GM21825 (cell line): Measurements from ENCODE around the gene DNAJC25.

Experiments used
- ATAC-seq: cut with Tn5 transposase; IDR thresholded peaks from one replicate; pipeline ENCODE4 v1.9.1; 2021; ENCODE audit warnings: mild to moderate bottlenecking, moderate library complexity; ENCODE audit not compliant: unreplicated experiment

The DNAJC25 gene

DNA sequence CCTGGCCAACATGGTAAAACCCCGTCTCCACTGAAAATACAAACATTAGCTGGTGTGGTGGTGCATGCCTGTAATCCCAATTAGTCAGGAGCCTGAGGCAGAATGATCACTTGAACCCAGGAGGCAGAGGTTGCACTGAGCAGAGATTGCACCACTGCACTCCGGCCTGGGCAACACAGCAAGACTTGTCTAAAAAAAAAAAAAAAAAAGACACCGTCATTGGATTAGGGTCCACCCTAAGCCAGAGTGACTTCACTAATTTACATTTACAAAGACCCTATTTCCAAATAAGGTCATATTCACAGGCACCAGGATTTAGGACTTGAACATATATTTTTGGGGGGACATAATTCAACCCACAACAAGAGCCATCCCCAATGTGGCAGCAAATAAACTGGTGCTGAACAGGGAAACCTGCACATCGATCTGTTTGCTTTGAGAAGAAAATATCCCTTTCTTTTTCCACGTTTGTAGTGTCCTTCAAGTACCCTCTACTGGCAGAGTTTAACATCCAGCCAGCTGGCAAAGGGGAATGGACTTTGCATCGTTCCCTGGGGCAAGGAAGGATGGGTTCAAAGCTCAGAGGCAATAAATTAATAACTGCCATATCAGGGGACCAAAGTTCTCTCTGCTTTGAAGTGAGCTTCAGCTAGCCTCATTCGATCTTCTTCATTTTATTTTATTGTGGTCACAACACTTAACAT, 3.7 kb upstream of the DNAJC25 start:
- no peak for ATAC-seq

DNA sequence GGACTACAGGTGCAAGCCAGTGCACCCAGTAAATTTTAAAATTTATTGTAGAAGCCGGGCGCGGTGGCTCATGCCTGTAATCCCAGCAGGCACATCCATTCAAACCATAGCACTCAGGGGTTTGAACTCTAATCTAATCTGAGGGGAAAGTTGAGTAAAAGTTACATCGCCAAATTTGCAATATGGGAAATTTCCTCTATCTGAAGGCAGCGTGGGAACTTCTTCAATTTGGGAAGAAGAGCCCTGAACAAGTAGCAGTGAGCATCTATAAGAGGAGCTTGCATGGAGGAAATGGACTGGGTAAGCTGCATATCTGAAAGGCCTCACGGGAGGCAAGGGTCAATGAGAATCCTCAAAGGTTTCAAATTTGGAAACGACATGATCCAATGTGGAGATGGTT, 2.7 kb upstream of the DNAJC25 start:
- no peak for ATAC-seq

DNA sequence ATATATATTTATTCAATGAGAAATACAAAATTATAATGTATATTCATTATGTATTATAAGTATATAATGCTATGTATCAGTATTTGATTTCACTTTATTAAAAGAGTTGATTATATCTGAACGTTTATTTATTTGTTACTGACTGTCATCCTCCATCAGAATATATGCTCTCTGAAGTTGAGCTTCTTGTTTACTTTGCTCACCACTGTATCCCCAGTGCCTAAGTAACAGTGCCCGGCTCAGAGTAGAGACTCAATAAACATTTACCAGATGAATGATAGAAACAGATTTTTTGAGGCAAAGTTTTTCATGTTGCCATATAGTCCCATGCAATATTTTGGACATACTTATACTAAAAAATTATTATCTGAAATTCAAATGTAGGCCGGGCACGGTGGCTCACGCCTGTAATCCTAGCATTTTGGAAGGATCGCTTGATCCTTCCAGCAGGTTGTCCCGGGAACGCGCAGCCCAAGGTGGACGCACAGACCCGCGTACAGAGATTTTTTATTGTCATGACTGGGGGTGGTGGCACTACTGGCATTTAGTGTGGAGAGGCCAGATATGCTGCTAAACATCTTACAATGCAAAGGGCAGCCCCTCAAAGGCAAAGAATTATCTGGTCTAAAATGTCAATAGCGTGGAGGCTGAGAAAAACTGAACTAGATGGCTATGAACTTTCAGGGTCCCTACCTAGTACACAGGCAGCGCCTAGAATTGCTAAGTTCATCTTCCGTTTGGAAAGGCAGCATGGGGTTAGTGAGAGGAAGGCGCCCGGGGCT, 761 bp upstream of the DNAJC25 start:
- ATAC-seq = peak; percentile 21

DNA sequence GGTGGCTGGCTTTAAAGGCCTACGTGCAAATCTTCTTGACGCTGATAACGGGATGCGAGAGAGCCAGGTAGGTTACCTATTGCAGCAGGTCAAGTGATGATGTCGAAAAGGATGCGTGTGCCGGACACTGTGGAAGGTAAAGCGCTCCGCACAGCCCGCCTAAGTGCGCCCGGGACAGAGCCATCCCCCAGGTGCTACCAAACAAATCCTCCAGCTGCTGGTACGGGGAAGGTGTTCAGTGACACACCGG, 245 bp upstream of the DNAJC25 start:
- no peak for ATAC-seq

DNA sequence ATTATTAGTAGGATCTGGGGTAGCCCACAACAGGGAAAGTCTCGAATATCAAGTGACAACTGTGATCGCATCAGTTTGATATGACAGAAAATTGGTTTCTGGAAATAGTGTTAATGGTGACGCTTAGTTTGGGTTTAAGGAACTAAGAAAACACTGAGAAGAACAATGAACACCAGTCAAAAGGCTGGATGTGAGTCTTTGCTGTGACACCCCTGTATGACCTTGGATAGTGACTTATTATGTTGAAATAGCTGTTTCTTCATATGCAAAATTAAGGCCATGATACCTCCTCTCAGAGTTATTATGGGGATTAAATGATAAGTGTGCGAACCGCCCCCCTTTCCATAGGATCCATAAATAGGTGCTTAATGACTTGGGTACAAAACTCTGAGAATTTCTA, 926 bp downstream of the DNAJC25 start:
- no peak for ATAC-seq

DNA sequence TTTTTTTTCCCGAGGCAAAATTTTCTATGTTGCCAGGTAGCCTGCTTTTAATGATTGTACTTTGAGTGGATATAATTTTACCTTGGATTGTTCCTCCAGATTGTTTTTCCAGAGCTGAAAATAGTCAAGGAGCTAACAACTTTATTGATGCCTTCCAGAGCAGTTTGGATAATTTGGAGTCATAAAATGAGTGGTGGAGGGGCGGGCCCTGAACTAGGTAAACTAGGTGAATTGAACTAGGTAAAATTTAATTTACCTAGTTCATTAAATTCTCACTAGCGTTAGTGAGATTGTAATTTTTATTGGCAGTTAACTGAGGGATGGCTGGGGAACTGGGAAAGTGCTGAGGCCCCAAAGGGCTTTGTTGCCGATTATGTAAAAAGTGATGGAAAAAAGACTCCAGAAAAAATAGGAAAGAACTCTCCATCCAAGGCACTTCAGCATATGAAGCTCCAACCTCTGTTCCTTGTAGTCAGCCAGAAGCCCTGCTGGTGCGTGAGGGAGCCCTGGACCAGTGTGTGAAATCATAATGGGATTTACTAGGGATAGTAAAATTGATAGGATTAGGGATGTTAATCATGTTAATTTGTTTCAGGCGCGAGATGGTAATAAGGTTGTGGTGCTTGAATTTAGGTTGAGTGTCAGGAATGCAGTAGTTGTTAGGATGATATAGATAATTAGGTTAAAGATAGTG, 1.7 kb downstream of the DNAJC25 start:
- no peak for ATAC-seq

DNA sequence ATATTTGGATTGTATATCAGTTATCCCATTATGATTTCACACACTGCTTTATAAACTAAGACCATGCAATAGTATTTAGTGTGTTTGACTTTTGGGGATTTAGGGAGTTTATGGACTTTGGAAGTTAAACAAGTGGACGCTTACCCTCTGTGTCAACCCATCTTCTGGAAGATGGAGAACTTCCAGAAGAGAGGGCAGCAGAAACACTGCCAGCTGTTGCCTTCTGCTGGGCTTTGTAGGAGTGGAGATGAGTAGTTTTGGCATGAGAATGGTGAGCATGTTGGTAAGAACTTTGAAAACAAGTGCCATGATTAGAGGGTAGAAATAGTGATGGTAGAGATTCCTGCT, 2.2 kb downstream of the DNAJC25 start:
- ATAC-seq = no peak

DNA sequence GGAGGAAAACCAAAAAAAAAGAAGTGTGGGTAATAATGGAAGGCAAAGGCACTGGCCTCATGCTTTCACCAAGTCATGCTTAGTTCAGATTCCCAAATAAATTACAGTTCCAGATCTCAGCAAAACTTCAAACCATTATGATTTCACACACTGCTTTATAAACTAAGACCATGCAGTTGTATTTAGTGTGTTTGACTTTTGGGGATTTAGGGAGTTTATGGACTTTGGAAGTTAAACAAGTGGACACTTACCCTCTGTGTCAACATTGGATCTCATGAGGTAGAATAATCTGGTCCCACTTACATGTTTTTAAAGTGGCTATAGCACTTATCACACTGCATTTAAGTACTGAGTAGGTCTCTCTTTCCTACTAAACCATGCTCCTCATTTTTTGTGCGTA, 3.7 kb downstream of the DNAJC25 start:
- ATAC-seq = no peak

DNA sequence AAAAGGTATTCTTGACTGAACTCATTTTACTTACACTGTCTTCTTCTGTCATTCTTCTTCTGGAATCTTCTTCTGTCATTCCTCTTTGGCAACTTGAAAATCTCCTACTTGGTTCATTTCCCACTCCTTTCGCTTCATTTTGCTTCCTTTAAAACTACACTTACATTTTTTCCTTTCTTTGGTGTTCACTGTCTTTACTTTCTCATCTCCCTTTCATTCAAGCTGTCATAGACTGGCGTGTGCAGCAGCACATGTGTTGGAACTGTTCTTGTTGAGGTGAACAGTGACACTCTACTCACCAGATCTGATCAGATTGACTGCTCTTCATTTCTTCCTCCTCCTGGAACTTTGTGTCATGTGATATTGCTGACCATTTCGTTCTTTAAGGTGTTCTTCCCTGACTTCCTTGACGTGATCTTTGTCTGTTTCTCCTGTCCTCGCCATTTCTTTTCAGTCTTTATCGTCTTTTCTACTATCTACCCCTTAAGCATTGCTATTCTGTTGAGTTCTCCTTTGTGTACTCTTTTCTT, 6.4 kb downstream of the DNAJC25 start:
- no peak for ATAC-seq

DNA sequence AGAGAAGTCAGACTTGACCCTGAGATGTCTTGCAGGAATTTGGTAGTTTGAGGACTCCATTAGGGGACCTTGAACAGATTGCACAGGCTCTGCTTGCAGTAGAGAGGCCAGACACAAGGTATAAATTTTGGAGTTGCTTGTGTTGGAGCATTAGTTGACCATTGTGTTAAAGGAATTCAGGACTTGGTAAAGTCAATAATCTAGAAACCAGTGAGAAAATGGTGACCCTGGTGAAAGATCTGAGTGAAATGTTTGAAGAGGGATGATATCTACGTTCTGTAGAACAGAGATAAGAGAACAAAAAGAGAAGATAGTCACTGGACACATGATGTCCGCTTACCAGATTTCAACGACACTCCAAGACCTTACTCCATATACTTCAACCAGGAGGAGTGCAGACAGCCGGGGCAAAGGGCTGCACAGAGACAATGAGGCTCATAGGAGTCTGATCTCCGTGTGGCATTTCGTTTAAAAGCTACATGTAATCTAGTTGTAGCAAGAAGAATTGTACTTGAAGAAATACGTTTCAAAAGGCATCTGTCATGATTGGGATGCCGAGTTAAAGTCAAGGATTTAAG, 13.2 kb downstream of the DNAJC25 start:
- no peak for ATAC-seq

DNA sequence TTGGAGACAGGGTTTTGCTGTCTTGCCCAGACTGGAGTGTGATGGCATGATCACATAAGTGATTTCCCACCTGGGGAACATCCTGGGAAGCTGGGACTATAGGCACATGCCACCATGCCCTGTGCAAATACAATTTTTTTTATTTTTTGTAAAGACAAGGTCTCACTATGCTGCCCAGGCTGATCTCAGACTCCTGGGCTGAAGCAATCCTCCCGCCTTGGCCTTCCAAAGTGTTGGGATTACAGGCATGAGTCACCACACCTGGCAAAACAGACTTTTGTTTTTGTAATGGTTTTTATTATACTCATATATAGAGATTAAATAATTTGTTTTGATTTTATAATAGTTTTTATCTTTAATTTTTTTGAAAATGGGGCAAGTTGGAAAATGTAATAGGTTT, 14.7 kb downstream of the DNAJC25 start:
- ATAC-seq = no peak

DNA sequence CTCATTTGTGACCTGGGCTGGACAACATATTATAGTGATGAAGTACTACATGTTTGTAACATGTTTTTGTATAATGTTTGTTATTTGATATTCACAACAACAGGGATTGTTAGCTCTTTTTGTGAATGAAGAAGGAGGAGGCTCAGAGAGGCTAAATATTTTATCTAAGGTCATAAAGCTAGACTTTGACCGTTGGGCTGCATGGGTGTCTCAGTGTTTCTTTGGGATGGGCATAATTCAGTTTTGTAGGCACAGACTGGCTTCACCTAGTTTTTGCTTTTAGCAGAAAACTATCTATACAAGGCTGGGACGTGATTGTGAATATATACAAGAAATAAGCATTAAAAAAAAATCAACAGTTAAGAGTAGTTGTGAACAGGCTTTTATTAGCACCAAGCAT, 15.3 kb downstream of the DNAJC25 start:
- no peak for ATAC-seq

DNA sequence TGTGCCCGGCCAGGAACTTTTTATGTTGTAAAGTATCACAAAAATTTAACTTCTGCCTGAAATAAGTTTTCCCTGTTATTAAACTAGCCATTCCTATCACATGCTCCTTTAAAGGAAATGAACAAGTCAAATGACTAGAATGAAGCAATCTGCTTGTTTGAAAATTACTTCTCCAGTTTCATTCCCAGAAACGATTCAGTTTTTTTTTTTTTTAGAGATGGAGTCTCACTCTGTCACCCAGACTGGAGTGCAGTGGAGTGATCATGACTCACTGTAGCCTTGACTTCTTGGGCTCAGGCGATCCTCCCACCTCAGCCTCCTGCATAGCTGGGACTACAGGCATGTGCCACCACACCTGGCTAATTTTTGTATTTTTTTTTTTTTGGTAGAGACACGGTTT, 16.9 kb downstream of the DNAJC25 start:
- ATAC-seq = no peak

DNA sequence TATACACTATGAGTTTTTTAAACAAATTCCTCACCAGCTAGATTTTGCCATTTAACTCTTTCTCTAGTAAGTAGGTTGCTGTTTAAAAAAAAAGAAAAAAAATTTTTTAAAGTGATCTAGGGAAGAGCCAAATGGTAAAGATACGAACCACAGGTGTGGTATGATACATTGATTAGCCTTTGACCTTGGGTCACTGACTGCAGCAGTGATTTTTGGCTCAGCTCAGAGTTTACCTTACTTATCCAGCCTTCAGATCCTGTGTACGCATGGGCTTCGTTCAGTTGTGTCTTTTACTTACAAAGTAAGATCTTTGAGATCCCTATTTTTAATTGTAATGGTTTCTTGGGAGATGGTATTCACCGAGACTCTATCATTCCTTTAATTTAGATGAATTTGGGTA, 17.9 kb downstream of the DNAJC25 start:
- ATAC-seq = no peak

DNA sequence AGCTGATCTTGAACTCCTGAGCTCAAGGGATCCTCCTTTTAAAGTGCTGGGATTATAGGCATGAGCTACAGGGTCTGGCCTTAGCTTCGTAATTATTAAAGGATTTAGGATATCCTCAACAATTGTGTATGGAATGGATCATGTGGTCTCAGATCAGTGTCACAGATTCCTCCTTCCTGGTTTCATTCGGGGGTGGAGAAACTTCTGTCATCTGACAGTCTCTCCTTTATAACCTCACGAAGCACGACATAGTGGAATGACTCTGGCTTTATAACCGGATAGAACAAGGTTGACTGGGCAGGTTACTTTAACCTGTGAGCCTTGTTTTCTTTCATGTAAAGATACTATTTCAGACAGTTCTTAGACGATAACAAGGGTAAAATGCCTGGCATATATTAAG, 25.9 kb downstream of the DNAJC25 start:
- no peak for ATAC-seq

DNA sequence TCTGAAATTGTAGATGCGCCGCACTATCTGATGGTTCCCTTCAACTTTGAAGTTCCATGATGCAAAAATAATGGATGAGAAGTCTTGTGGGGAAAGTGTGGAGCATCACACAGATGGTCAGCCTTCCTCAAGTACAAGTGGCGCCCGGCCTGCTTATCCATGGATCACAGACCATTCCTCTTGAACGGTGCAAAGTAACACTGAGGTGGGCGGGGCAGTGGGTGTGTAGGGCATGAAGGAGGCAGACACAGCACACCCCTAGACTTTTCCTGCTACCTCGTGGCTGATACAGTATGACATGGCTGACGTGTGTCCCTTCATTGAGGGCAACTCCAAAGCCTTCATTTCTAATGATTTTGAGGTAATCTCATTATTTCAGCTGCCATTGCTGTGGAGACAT, 27.8 kb downstream of the DNAJC25 start:
- ATAC-seq = no peak

DNA sequence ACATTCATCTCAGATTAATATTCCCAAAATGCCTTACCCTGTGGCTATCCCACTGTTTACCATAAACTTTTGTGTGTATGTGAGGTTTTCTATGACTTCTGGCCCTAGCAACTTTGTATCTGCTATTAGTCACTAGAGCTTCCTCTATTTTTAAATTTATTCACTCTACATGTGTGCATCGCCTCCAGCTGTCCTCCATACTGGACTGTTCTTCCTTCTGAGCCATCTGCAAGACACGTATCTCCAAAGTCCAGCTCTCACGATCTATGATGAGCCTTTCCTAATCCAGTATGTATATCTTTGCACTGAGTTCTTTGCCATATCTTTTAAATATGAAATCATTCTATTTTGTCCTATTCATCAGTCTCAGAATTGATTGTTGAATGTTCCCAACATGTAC, 28.6 kb downstream of the DNAJC25 start:
- ATAC-seq = no peak

DNA sequence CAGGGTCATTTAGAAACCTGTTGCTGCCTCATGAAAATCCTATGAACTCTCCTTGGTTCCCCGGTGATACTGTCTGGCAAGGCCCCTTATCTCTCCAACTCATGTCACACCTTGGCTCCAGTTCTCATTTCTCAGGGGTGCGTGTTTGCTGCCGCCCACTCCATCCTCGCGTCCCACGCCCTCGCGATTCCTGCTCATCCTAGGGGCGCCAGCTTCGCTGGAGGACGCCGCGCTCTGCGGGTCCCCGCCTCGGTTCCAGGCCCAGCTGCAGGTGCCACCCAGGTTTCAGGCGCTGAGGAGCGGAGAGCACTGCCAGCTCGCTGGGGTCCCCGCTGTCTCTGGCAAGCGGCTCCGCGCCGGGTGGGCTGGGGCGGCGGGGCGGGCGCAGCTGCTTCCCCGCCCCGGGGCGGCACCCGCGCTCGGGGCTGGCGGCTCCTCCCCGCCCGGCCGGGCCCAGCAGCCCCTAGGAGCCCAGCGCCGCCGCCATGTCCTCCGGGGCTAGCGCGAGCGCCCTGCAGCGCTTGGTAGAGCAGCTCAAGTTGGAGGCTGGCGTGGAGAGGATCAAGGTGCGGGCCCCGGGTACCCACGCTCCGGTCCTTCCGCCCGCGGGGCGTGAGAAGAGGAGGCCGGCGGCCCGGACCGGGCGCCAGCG, 30.1 kb downstream of the DNAJC25 start, which contains the start of gene GNG10:
Gene GNG10, plus strand, starts transcription at position 456 of the 652 bp plus-strand sequence. Its CDS starts 30 bp downstream, at position 486.
- ATAC-seq = peak; percentile 91

DNA sequence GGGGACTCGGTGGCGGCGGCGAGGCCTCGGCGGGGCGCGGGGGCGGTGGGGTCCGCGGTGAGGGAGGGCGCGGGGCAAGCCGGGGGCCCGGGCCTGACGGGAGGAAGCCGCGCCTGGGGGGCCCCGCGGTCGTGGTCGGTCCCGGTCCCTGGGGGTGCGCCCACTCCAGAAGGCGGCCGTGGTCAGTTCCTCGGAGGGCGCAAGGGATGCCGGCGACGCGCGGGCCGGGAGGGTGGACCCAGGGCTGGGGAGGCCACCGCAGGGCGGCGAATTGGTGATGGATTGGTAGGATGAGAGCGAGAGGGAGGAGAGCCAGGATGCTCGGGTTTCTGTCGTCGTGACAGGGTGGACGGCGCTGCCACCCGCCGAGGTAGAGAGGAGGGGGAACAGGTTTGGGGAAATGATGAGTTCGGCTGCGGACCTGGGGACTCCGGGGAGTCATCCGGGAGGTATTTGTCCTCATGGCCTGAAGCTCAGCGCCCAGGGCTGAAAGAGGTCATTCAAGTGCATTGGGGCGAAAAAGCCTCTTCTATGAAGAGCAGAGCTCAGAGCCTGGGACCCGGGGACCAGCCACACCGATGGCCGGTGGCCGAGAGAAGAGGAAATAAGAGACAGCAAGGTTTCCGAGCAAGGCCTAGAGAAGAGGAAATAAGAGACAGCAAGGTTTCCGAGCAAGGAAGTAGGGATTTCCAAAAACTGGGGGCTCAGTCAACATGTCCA, 30.8 kb downstream of the DNAJC25 start:
- peak; percentile 30 for ATAC-seq

DNA sequence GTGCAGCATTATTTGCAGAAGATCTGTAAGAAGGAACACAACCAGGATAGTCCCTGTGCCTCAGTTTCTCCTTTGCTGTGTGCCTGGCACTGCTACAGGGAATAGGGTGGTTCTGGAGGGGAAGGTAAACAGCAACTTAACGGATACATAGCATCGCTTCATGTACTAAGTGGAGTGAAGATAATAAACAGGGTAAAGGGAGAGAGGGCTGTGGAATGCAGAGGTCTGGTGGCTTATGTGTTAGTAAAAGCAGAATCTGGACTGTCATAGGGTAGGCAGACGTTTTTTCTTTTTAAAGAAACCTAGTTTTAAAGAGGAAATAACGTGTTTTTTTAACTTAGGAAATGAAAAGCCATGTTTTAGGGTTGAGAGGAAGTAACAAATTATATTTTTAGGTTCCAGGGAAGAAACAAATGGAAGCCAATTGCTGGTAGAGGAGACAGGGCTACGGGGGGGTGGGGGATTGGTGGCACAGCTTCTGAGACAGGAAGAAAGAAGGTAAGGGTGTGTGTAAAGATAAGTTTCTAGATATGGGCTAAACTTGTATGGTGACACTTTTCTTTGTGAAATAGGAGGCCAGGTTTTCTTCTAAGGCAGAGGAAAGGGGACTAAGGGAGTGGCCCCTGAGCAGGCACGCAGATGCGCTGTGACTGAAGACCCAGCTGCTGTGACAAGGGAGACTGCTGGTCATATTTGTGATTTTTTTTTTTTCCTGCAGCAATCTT, 31.6 kb downstream of the DNAJC25 start:
- ATAC-seq = peak; percentile 16
